ENCODE measurements around the gene MAML3.

- TF ChIP-seq, protein P1, sequence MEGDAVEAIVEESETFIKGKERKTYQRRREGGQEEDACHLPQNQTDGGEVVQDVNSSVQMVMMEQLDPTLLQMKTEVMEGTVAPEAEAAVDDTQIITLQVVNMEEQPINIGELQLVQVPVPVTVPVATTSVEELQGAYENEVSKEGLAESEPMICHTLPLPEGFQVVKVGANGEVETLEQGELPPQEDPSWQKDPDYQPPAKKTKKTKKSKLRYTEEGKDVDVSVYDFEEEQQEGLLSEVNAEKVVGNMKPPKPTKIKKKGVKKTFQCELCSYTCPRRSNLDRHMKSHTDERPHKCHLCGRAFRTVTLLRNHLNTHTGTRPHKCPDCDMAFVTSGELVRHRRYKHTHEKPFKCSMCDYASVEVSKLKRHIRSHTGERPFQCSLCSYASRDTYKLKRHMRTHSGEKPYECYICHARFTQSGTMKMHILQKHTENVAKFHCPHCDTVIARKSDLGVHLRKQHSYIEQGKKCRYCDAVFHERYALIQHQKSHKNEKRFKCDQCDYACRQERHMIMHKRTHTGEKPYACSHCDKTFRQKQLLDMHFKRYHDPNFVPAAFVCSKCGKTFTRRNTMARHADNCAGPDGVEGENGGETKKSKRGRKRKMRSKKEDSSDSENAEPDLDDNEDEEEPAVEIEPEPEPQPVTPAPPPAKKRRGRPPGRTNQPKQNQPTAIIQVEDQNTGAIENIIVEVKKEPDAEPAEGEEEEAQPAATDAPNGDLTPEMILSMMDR (IDR thresholded peaks at IDR 0.05), result no peak
- no peak for TF ChIP-seq POLR2A (IDR thresholded peaks at IDR 0.05)
These were observed 37.4 kb downstream of the MAML3 start for GRCh38 chr4:140116442-140117104.

Data from lower leg skin (tissue), 3 donors.